Astrocyte (in vitro differentiated cells and primary cell): ENCODE data around the gene TNC. TPM values are rescaled to one million over a fixed set of nuclear protein-coding genes. Genes with fewer than 3 reads are reported as not detected.

Experiments used
- DNase-seq: peaks from one replicate; pipeline ENCODE4 v3.0.0-alpha.2; 2010; ENCODE audit warnings: low read depth
- FAIRE-seq: peaks from 2 replicates; lab custom pipeline; 2011; peaks lifted over from hg19 to GRCh38; lab: Jason Lieb, UNC
- H2AFZ ChIP-seq: 2 replicates; pipeline ENCODE4 v1.6.0; 2012; ENCODE audit warnings: low read depth, low read length, inconsistent platforms
- H3K27ac ChIP-seq: 2 replicates; pipeline ENCODE4 v1.5.1; 2011; ENCODE audit warnings: low read depth, low read length, inconsistent platforms
- H3K27me3 ChIP-seq: 2 replicates; pipeline ENCODE4 v1.6.0; 2011; ENCODE audit warnings: low read length, inconsistent platforms; ENCODE audit not compliant: insufficient read depth
- H3K36me3 ChIP-seq: 2 replicates; pipeline ENCODE4 v1.5.1; 2011; ENCODE audit warnings: low read length, inconsistent platforms; ENCODE audit not compliant: insufficient read depth
- H3K4me1 ChIP-seq: 2 replicates; pipeline ENCODE4 v1.5.1; 2011; ENCODE audit warnings: low read length, inconsistent platforms; ENCODE audit not compliant: insufficient read depth
- H3K4me2 ChIP-seq: 2 replicates; pipeline ENCODE4 v1.6.0; 2012; ENCODE audit warnings: low read length, inconsistent platforms
- H3K4me3 ChIP-seq: 2 replicates; pipeline ENCODE4 v1.5.1; 2011; ENCODE audit warnings: low read depth, mild to moderate bottlenecking, low read length, inconsistent platforms; ENCODE audit not compliant: insufficient read depth
- H3K79me2 ChIP-seq: 2 replicates; pipeline ENCODE4 v1.6.0; 2012; ENCODE audit warnings: mild to moderate bottlenecking, low read length, inconsistent platforms; ENCODE audit not compliant: insufficient read depth
- H3K9ac ChIP-seq: 2 replicates; pipeline ENCODE4 v1.6.0; 2012; ENCODE audit warnings: mild to moderate bottlenecking, low read length, inconsistent platforms
- H3K9me3 ChIP-seq: 2 replicates; pipeline ENCODE4 v1.5.1; 2012; ENCODE audit warnings: low read depth, mild to moderate bottlenecking, low read length, inconsistent platforms; ENCODE audit not compliant: insufficient read depth
- H4K20me1 ChIP-seq: 2 replicates; pipeline ENCODE4 v1.6.0; 2012; ENCODE audit warnings: low read length, inconsistent platforms; ENCODE audit not compliant: insufficient read depth
- H3K27ac Mint-ChIP-seq: one replicate; pipeline ENCODE4 v1.8.0; 2021; ENCODE audit warnings: mild to moderate bottlenecking, mixed read lengths; ENCODE audit not compliant: unreplicated experiment
- H3K27me3 Mint-ChIP-seq: one replicate; pipeline ENCODE4 v1.8.0; 2021; ENCODE audit warnings: low read depth, mixed read lengths; ENCODE audit not compliant: unreplicated experiment
- H3K36me3 Mint-ChIP-seq: one replicate; pipeline ENCODE4 v1.8.0; 2021; ENCODE audit warnings: low read depth, mixed read lengths; ENCODE audit not compliant: unreplicated experiment
- H3K4me1 Mint-ChIP-seq: one replicate; pipeline ENCODE4 v1.8.0; 2021; ENCODE audit warnings: low read depth, mixed read lengths; ENCODE audit not compliant: unreplicated experiment
- H3K4me3 Mint-ChIP-seq: one replicate; pipeline ENCODE4 v1.8.0; 2021; ENCODE audit warnings: mild to moderate bottlenecking, moderate library complexity, mixed read lengths; ENCODE audit not compliant: unreplicated experiment
- H3K9me3 Mint-ChIP-seq: one replicate; pipeline ENCODE4 v1.8.0; 2021; ENCODE audit warnings: mild to moderate bottlenecking, mixed read lengths; ENCODE audit not compliant: unreplicated experiment
- CTCF ChIP-seq: IDR thresholded peaks from 2 replicates; pipeline ENCODE4 v1.5.1; 2011; ENCODE audit warnings: low read depth, mild to moderate bottlenecking, inconsistent platforms, low read length, moderate library complexity; ENCODE audit not compliant: insufficient read depth
- EZH2 ChIP-seq: IDR thresholded peaks from 2 replicates; pipeline ENCODE4 v1.6.1; 2012; ENCODE audit warnings: mild to moderate bottlenecking, low read length, inconsistent platforms; ENCODE audit not compliant: insufficient read depth
- total RNA-seq: library from RNA; stranded (reverse); gene quantifications from 2 replicates; pipeline ENCODE4 v1.2.1, GENCODE V29; 2021

Gene TNC
- total RNA-seq, 1 donor from 2014 or later, result 747 TPM

- Mint-ChIP-seq H3K27ac (peak overlapping the region; percentile 59), H3K4me1 (peaks cover 70% of the 10 kb centered on the region), H3K27me3 (no peaks in the 10 kb centered on the region), H3K9me3 (no peaks in the 10 kb centered on the region), H3K36me3 (peaks cover 28% of the 10 kb centered on the region), H3K4me3 (no peak overlapping the region)
- Histone ChIP-seq H3K27ac (peak overlapping the region; percentile 25), H3K4me3 (no peak overlapping the region), H3K9ac (no peak overlapping the region), H3K27me3 (no peaks in the 10 kb centered on the region), H2AFZ (no peak overlapping the region), H3K79me2 (no peaks in the 10 kb centered on the region), H3K4me1 (peaks cover 24% of the 10 kb centered on the region), H3K36me3 (peaks cover 51% of the 10 kb centered on the region), H3K4me2 (peak overlapping the region; percentile 50), H4K20me1 (peaks cover 4% of the 10 kb centered on the region), H3K9me3 (no peaks in the 10 kb centered on the region)
- TF ChIP-seq CTCF, result no peak
- no peak for TF ChIP-seq EZH2
- DNase-seq (peak; percentile 82), FAIRE-seq (peak; percentile 78)
Measured at GRCh38 chr9:115058684-115059315, 59.2 kb downstream of the TNC start.

- no peak overlapping the region for H2AFZ ChIP-seq
- peaks cover 51% of the 10 kb centered on the region for H3K36me3 ChIP-seq
- peaks cover 4% of the 10 kb centered on the region for H4K20me1 ChIP-seq
- H3K9ac ChIP-seq, result no peak overlapping the region
- no peaks in the 10 kb centered on the region for H3K27me3 ChIP-seq
- no peak overlapping the region for H3K4me3 Mint-ChIP-seq
- H3K36me3 Mint-ChIP-seq, result peaks cover 29% of the 10 kb centered on the region
- no peak overlapping the region for H3K27ac Mint-ChIP-seq
- TF ChIP-seq EZH2, result no peak
- TF ChIP-seq CTCF, result no peak
- peaks cover 65% of the 10 kb centered on the region for H3K4me1 Mint-ChIP-seq
- DNase-seq (no peak), FAIRE-seq (peak; percentile 54)
- no peaks in the 10 kb centered on the region for H3K9me3 Mint-ChIP-seq
- peak overlapping the region; percentile 25 for H3K27ac ChIP-seq
- no peak overlapping the region for H3K4me3 ChIP-seq
- H3K4me2 ChIP-seq, result no peak overlapping the region
- peaks cover 24% of the 10 kb centered on the region for H3K4me1 ChIP-seq
- H3K79me2 ChIP-seq, result no peaks in the 10 kb centered on the region
- H3K27me3 Mint-ChIP-seq, result no peaks in the 10 kb centered on the region
- no peaks in the 10 kb centered on the region for H3K9me3 ChIP-seq
Measured at GRCh38 chr9:115058175-115058574, 59.8 kb downstream of the TNC start.

GRCh38 chr9:115057559-115057958 lies 60.4 kb downstream of the TNC start:
- Histone ChIP-seq H3K4me3 (no peak overlapping the region), H2AFZ (no peak overlapping the region), H3K36me3 (peaks cover 44% of the 10 kb centered on the region), H3K79me2 (no peaks in the 10 kb centered on the region), H3K4me1 (peaks cover 24% of the 10 kb centered on the region), H3K9ac (no peak overlapping the region), H3K4me2 (no peak overlapping the region), H4K20me1 (peaks cover 4% of the 10 kb centered on the region), H3K27ac (no peak overlapping the region), H3K27me3 (no peaks in the 10 kb centered on the region), H3K9me3 (no peaks in the 10 kb centered on the region)
- Mint-ChIP-seq H3K27me3 (no peaks in the 10 kb centered on the region), H3K36me3 (peaks cover 33% of the 10 kb centered on the region), H3K4me3 (no peak overlapping the region), H3K27ac (no peak overlapping the region), H3K4me1 (peaks cover 60% of the 10 kb centered on the region), H3K9me3 (no peaks in the 10 kb centered on the region)
- DNase-seq (peak; percentile 90), FAIRE-seq (peak; percentile 58)
- TF ChIP-seq EZH2 (no peak), CTCF (no peak)
